ENCODE data around the gene STK32B. TPM values are rescaled to one million over a fixed set of nuclear protein-coding genes. Genes with fewer than 3 reads are reported as not detected.

STK32B gene
- total RNA-seq, 1 experiment from 2014 or later, result 1.1 TPM

DNA sequence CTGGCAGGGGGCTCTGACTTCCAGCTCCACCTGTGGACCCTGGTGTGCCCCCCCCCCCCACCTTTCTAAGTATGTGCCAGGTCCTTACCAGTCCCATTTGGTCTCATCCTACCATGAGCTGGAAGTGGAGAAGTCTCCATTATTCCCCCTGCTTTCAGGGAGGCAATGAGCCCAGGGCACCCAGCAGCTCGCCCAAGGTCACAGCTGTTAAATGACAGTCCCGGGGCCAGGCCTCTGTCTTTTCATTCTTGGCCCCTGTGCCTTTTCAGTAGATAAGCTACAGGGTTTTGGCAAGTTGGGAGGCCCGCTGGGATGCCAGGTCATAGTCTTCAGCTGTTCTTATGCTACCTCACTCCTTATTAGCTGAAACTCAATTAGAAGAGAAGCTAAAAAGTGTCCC, 408.0 kb downstream of the STK32B start:
- TF ChIP-seq CTCF (conservative IDR thresholded peaks at IDR 0.05; ENCODE audit: low read depth, low read length), result no peak
- TF ChIP-seq EZH2phosphoT487 (IDR thresholded peaks at IDR 0.05; ENCODE audit: borderline replicate concordance, low read length), result no peak
- no peak for TF ChIP-seq EZH2 (IDR thresholded peaks at IDR 0.05; ENCODE audit: low read length, unreplicated experiment)
- H3K27me3 ChIP-seq (ENCODE audit: low read length), result no peaks in the 10 kb centered on the region
- ATAC-seq (no peak), DNase-seq (no peak)
- no peak overlapping the region for H3K4me3 ChIP-seq (ENCODE audit: low read length)
- no peak overlapping the region for H3K27ac ChIP-seq (ENCODE audit: low read length)
- no peaks in the 10 kb centered on the region for H4K20me1 ChIP-seq (ENCODE audit: low read length)
- H3K4me2 ChIP-seq (ENCODE audit: low read length), result no peak overlapping the region
- no TSS peak for BruUV-seq (replicated peaks)
- intact Hi-C loops (cut with micrococcal nuclease), result no loop called here
- CTCF ChIA-PET, result interaction anchor here (0.5 kb wide), 2 partner anchors 465 to 467 kb away, joined by 3 read pairs; no protein-coding TSS in a partner anchor
- no peaks in the 10 kb centered on the region for H3K36me3 ChIP-seq (ENCODE audit: low read depth, low read length)
- no peaks in the 10 kb centered on the region for H3K4me1 ChIP-seq (ENCODE audit: insufficient read depth, low read length)
- no peaks in the 10 kb centered on the region for H3K79me2 ChIP-seq (ENCODE audit: low read length)
- H3F3A ChIP-seq (ENCODE audit: low read length, unreplicated experiment), result no peaks in the 10 kb centered on the region
- POLR2A ChIA-PET (ENCODE audit: unreplicated experiment), result no interaction called here
- no peaks in the 10 kb centered on the region for H3K9me3 ChIP-seq (ENCODE audit: low read length)
- no peaks in the 10 kb centered on the region for H3K9me2 ChIP-seq (replicated peaks; ENCODE audit: low read length)
- no peak overlapping the region for H2AFZ ChIP-seq (ENCODE audit: low read length)
- H3K9ac ChIP-seq (ENCODE audit: low read length), result no peak overlapping the region

DNA sequence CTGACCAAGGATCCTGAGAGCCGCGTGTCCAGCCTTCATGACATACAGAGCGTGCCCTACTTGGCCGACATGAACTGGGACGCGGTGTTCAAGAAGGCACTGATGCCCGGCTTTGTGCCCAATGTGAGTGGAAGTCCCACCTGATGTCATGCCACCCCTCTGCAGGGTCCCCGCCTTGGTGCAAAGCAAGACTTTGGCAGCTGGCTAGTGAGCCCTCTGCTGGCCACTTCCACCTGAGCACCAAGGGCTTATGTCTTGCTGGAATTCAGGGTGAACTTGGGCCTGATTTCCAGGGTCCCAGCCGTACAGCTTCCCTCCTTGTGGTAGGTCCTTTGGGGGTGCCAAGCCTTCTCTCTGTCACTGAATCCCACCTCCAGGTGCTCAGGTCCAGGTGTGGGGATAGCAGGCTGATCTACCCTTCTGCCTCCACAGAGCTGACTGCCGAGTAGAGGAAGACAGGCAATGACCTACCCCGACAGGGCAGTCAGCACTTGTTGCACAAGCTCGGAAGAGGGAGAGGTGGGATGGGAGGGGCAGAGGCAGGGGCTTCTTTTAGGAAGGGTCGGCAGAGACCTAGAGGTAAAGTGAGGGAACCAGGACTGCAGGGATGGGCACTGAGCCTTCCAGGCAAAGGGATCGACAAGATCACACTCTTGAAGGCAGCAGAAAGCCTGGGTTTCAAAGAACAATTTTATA, 409.0 kb downstream of the STK32B start:
- BruUV-seq (replicated peaks), result no TSS peak
- Histone ChIP-seq H3K4me2 (ENCODE audit: low read length) (no peak overlapping the region), H3K9me2 (replicated peaks; ENCODE audit: low read length) (no peaks in the 10 kb centered on the region), H3K4me1 (ENCODE audit: insufficient read depth, low read length) (no peaks in the 10 kb centered on the region), H3K79me2 (ENCODE audit: low read length) (no peaks in the 10 kb centered on the region), H3K36me3 (ENCODE audit: low read depth, low read length) (no peaks in the 10 kb centered on the region), H3K9ac (ENCODE audit: low read length) (no peak overlapping the region), H3K27ac (ENCODE audit: low read length) (no peak overlapping the region), H3K9me3 (ENCODE audit: low read length) (no peaks in the 10 kb centered on the region), H3K4me3 (ENCODE audit: low read length) (no peak overlapping the region), H3F3A (ENCODE audit: low read length, unreplicated experiment) (no peaks in the 10 kb centered on the region), H2AFZ (ENCODE audit: low read length) (no peak overlapping the region), H4K20me1 (ENCODE audit: low read length) (no peaks in the 10 kb centered on the region), H3K27me3 (ENCODE audit: low read length) (no peaks in the 10 kb centered on the region)
- intact Hi-C loops (cut with micrococcal nuclease), result no loop called here
- ATAC-seq (peak; percentile 64; the same call in 1 of the 2 replicates), DNase-seq (peak; percentile 32)
- CTCF ChIA-PET, result interaction anchor here (0.6 kb wide), 1 partner anchor 77 kb away, joined by 4 read pairs; no protein-coding TSS in a partner anchor
- POLR2A ChIA-PET (ENCODE audit: unreplicated experiment), result no interaction called here
- TF ChIP-seq EZH2phosphoT487 (IDR thresholded peaks at IDR 0.05; ENCODE audit: borderline replicate concordance, low read length), result no peak
- peak; percentile 75 for TF ChIP-seq CTCF (conservative IDR thresholded peaks at IDR 0.05; ENCODE audit: low read depth, low read length)

GRCh38 chr4:5461477-5461876, 410.2 kb downstream of the STK32B start:
- no peaks in the 10 kb centered on the region for H3K9me3 ChIP-seq (ENCODE audit: low read length)
- H3K36me3 ChIP-seq (ENCODE audit: low read depth, low read length), result no peaks in the 10 kb centered on the region
- TF ChIP-seq EZH2phosphoT487 (IDR thresholded peaks at IDR 0.05; ENCODE audit: borderline replicate concordance, low read length) (no peak), EZH2 (IDR thresholded peaks at IDR 0.05; ENCODE audit: low read length, unreplicated experiment) (no peak), CTCF (conservative IDR thresholded peaks at IDR 0.05; ENCODE audit: low read depth, low read length) (no peak)
- POLR2A ChIA-PET (ENCODE audit: unreplicated experiment), result no interaction called here
- BruUV-seq (replicated peaks), result no TSS peak
- intact Hi-C loops (cut with micrococcal nuclease), result no loop called here
- no peak for DNase-seq
- H3K4me2 ChIP-seq (ENCODE audit: low read length), result no peak overlapping the region
- no peak overlapping the region for H3K27ac ChIP-seq (ENCODE audit: low read length)
- H3K4me1 ChIP-seq (ENCODE audit: insufficient read depth, low read length), result no peaks in the 10 kb centered on the region
- H3K9me2 ChIP-seq (replicated peaks; ENCODE audit: low read length), result no peaks in the 10 kb centered on the region
- no peaks in the 10 kb centered on the region for H4K20me1 ChIP-seq (ENCODE audit: low read length)
- no peak overlapping the region for H2AFZ ChIP-seq (ENCODE audit: low read length)
- no peak overlapping the region for H3K9ac ChIP-seq (ENCODE audit: low read length)
- H3K79me2 ChIP-seq (ENCODE audit: low read length), result no peaks in the 10 kb centered on the region
- ATAC-seq, result no peak
- H3K4me3 ChIP-seq (ENCODE audit: low read length), result no peak overlapping the region
- H3K27me3 ChIP-seq (ENCODE audit: low read length), result no peaks in the 10 kb centered on the region
- H3F3A ChIP-seq (ENCODE audit: low read length, unreplicated experiment), result no peaks in the 10 kb centered on the region
- CTCF ChIA-PET, result no interaction called here
